HepG2 (cell line): ENCODE results near the gene SEMA5B. TPM values are rescaled to one million over a fixed set of nuclear protein-coding genes. Genes with fewer than 3 reads are reported as not detected.

Experiments
- ATAC-seq: fragments of 200-7000 bp; cut with Tn5 transposase; 3 replicates; pipeline ENCODE4 v1.9.1; 2020; ENCODE audit warnings: mild to moderate bottlenecking, moderate library complexity
- BruUV-seq: library from RNA; stranded (reverse); fragments of 400-500 nt; replicated peaks from 2 replicates; lab custom pipeline; 2021; lab: Mats Ljungman, UMichigan
- CTCF ChIA-PET: fragments of 300-600 bp; formaldehyde crosslinking; extraction: SDS; loops from one replicate; lab custom pipeline; 2021; ENCODE audit warnings: low total read pairs, inconsistent platforms, low intra/inter-chr PET ratio; lab: Yijun Ruan, JAX
- POLR2A ChIA-PET: fragments of 350-600 bp; sonication (Branson Sonifier 250); formaldehyde crosslinking; loops from one replicate; lab custom pipeline; 2020; ENCODE audit warnings: antibody characterized with exemption, inconsistent platforms; lab: Yijun Ruan, JAX
- DNase-seq: peaks from one replicate; pipeline ENCODE4 v3.0.0-alpha.2; 2015; ENCODE audit warnings: low spot score
- FAIRE-seq: peaks from 3 replicates; lab custom pipeline; 2011; peaks lifted over from hg19 to GRCh38; lab: Jason Lieb, UNC
- H2AFZ ChIP-seq: one replicate; pipeline ENCODE4 v1.6.1; 2011; ENCODE audit warnings: low read length, inconsistent platforms
- H3K27ac ChIP-seq: fragments of 300-600 bp; 3 replicates; pipeline ENCODE4 v1.8.0; 2011; ENCODE audit warnings: mixed run types, mild to moderate bottlenecking, mixed read lengths, low read length, inconsistent platforms; ENCODE audit not compliant: insufficient read depth; ENCODE audit errors: extremely low read length
- H3K27me3 ChIP-seq, 2 experiments: fragments of 200-600 bp in 1 of 2; 2 replicates in 1 of 2; 3 replicates in 1 of 2; pipeline versions ENCODE4 v1.6.0 to v1.8.0; 2011; ENCODE audit warnings: low read length in 2 of 2, mild to moderate bottlenecking in 2 of 2, moderate library complexity in 2 of 2, inconsistent platforms in 1 of 2; ENCODE audit not compliant: insufficient read depth in 2 of 2, control insufficient read depth in 1 of 2
- H3K36me3 ChIP-seq, 2 experiments: fragments of 200-600 bp in 1 of 2; replicated peaks in 1 of 2; 2 replicates in 1 of 2; 3 replicates in 1 of 2; pipeline versions ENCODE4 v1.5.1 to v1.8.0; 2011; ENCODE audit warnings: low read length in 2 of 2, inconsistent platforms in 1 of 2; ENCODE audit not compliant: insufficient read depth in 2 of 2, control insufficient read depth in 1 of 2
- H3K4me1 ChIP-seq: 2 replicates; pipeline ENCODE4 v1.5.1; 2012; ENCODE audit warnings: low read length, inconsistent platforms; ENCODE audit not compliant: insufficient read depth
- H3K4me2 ChIP-seq: 2 replicates; pipeline ENCODE4 v1.6.0; 2011; ENCODE audit warnings: low read depth, low read length, inconsistent platforms
- H3K4me3 ChIP-seq, 3 experiments: fragments of 200-600 bp in 1 of 3; sonication (generic), shearing (Covaris generic) in 1 of 3; replicated peaks in 1 of 3; 2 replicates each; pipeline ENCODE4 v1.5.1; 2011 to 2016; ENCODE audit warnings: low read length in 3 of 3, inconsistent platforms in 2 of 3, low read depth in 2 of 3, mild to moderate bottlenecking in 2 of 3, control low read depth in 1 of 3, mixed read lengths in 1 of 3; ENCODE audit not compliant: insufficient read depth in 1 of 3
- H3K79me2 ChIP-seq: one replicate; pipeline ENCODE4 v1.6.1; 2011; ENCODE audit warnings: low read length, inconsistent platforms; ENCODE audit not compliant: insufficient read depth
- H3K9ac ChIP-seq: 2 replicates; pipeline ENCODE4 v1.6.0; 2011; ENCODE audit warnings: mild to moderate bottlenecking, low read depth, low read length, inconsistent platforms; ENCODE audit not compliant: insufficient read depth
- H3K9me3 ChIP-seq: 2 replicates; pipeline ENCODE4 v1.5.1; 2012; ENCODE audit warnings: mild to moderate bottlenecking, low read length
- H4K20me1 ChIP-seq: 2 replicates; pipeline ENCODE4 v1.6.0; 2011; ENCODE audit warnings: inconsistent platforms, mild to moderate bottlenecking, low read length, moderate library complexity; ENCODE audit not compliant: insufficient read depth
- ASH2L ChIP-seq: fragments of 300-600, 200-600 bp; sonication (generic); IDR thresholded peaks from 2 replicates; pipeline ENCODE4 v1.7.0; 2017; ENCODE audit warnings: low read depth, mild to moderate bottlenecking, moderate library complexity, mixed read lengths, low read length; ENCODE audit not compliant: insufficient read length
- PRDM15 ChIP-seq: sonication (generic); formaldehyde crosslinking; IDR thresholded peaks from 2 replicates; pipeline ENCODE4 v1.4.0; 2020; ENCODE audit warnings: missing genetic modification reagents
- RAD51 ChIP-seq: fragments of 450-650 bp; IDR thresholded peaks from 2 replicates; pipeline ENCODE4 v1.6.1; 2016; ENCODE audit warnings: borderline replicate concordance
- RBFOX2 ChIP-seq: fragments of 200-400 bp; formaldehyde crosslinking; IDR thresholded peaks from 2 replicates; pipeline ENCODE4 v1.6.1; 2017; ENCODE audit warnings: low read depth, mild to moderate bottlenecking, low read length
- SAP130 ChIP-seq: IDR thresholded peaks from 2 replicates; pipeline ENCODE4 v1.6.1; 2016; ENCODE audit warnings: low read depth
- SOX6 ChIP-seq, 2 experiments: fragments of 450-650 bp in 1 of 2; sonication (generic) in 1 of 2; formaldehyde crosslinking in 1 of 2; IDR thresholded peaks; 2 replicates each; pipeline versions ENCODE4 v1.4.0 to v1.6.1; 2017 to 2020; ENCODE audit warnings: antibody characterized with exemption in 1 of 2, mild to moderate bottlenecking in 1 of 2, missing genetic modification reagents in 1 of 2
- ZFP37 ChIP-seq: sonication (generic); formaldehyde crosslinking; IDR thresholded peaks from 2 replicates; pipeline ENCODE4 v1.4.0; 2020; ENCODE audit warnings: missing genetic modification reagents, borderline replicate concordance
- ZMYM3 ChIP-seq: sonication (generic); formaldehyde crosslinking; IDR thresholded peaks from 2 replicates; pipeline ENCODE4 v1.5.1; 2020; ENCODE audit warnings: mild to moderate bottlenecking, missing genetic modification reagents
- WGBS: methylation state at CpG from one replicate; pipeline ENCODE4 v1.1.6; 2017; ENCODE audit warnings: low lambda C conversion rate; 5-methylcytosine and 5-hydroxymethylcytosine counted together
- in situ Hi-C: cut with HindIII; loops from 2 replicates; pipeline ENCODE4 v1.10.0; 2017; ENCODE audit warnings: low pct_unique_long_range_greater_than_20kb; ENCODE audit not compliant: extremely low pct_ligation_motif_present
- intact Hi-C: fragments of 100-400 bp; cut with micrococcal nuclease; formaldehyde crosslinking; loops from one replicate; pipeline ENCODE4 v1.10.0; 2022; ENCODE audit not compliant: unreplicated experiment
- polyA plus RNA-seq, 8 experiments: library from polyadenylated mRNA; depleted of rRNA in 3 of 8; stranded (reverse) in 7 of 8; unstranded in 1 of 8; fragments of >200 nt; fragmentation: Illumina TruSeq in 4 of 8; extraction: Trizol in 4 of 8; gene quantifications; 2 replicates each; pipeline versions ENCODE4 v1.2.1 to v1.2.3, GENCODE V29; 2011 to 2016; ENCODE audit warnings: low read depth in 4 of 8, missing spikeins in 1 of 8, mixed read lengths in 1 of 8; ENCODE audit not compliant: insufficient read depth in 1 of 8
- total RNA-seq, 5 experiments: library from RNA; depleted of rRNA; stranded (reverse); fragments of >200 nt; fragmentation: Illumina TruSeq; extraction: Trizol; gene quantifications; 2 replicates each; pipeline ENCODE4 v1.2.3, GENCODE V29; 2016; ENCODE audit warnings: low read depth in 1 of 5
- TF ChIP-seq, protein P1 (sequence below): sonication (generic); formaldehyde crosslinking; conservative IDR thresholded peaks from 2 replicates; pipeline ENCODE4 v1.5.0; 2020; ENCODE audit warnings: missing genetic modification reagents
- TF ChIP-seq, protein P2 (sequence below): IDR thresholded peaks from 2 replicates; pipeline ENCODE4 v1.6.1; 2018; ENCODE audit warnings: missing genetic modification reagents

The SEMA5B gene
- total and polyA plus RNA-seq, 2 of the 13 experiments (the other 11 are each of a cell fraction or from before 2014, with no cell fraction given) = not detected

DNA sequence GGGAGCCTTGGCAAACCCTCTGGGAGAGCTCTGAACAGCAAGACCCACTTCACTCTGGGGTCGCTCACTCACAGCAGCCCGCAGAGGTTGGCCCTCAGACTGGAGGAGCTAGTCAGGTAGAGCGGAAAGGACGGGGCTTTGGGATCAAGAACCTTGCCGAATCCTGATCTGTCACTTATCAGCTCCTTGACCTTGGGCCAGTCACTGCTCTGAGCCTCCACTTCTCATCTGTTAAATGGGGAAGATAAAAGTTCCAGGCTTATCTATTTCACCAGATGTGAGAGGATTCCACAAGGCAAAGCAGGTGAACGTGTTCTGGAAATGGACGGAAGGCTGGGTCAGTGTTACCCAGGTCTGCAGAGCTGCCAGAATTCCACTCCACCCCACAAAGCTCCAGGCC is 29.4 kb downstream of the SEMA5B start:
- FAIRE-seq = no peak
- POLR2A ChIA-PET = no interaction called here
- DNase-seq = no peak
- H3K36me3 ChIP-seq = no peaks in the 10 kb centered on the region
- H3K4me2 ChIP-seq = no peak overlapping the region
- H3K27me3 ChIP-seq = peaks cover 7 to 56% of the 10 kb centered on the region in 2 experiments
- no peak for ATAC-seq
- intact Hi-C loops = no loop called here
- no peak overlapping the region for H3K9ac ChIP-seq
- TF ChIP-seq, protein P1, sequence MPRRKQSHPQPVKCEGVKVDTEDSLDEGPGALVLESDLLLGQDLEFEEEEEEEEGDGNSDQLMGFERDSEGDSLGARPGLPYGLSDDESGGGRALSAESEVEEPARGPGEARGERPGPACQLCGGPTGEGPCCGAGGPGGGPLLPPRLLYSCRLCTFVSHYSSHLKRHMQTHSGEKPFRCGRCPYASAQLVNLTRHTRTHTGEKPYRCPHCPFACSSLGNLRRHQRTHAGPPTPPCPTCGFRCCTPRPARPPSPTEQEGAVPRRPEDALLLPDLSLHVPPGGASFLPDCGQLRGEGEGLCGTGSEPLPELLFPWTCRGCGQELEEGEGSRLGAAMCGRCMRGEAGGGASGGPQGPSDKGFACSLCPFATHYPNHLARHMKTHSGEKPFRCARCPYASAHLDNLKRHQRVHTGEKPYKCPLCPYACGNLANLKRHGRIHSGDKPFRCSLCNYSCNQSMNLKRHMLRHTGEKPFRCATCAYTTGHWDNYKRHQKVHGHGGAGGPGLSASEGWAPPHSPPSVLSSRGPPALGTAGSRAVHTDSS (CRISPR knock-in tag) = no peak
- TF ChIP-seq, all 625 proteins: peak for 0
- H4K20me1 ChIP-seq = no peaks in the 10 kb centered on the region
- H3K4me3 ChIP-seq = no peak overlapping the region
- in situ Hi-C loops = no loop called here
- H3K9me3 ChIP-seq = no peaks in the 10 kb centered on the region
- H3K27ac ChIP-seq = no peak overlapping the region
- no peaks in the 10 kb centered on the region for H3K4me1 ChIP-seq
- 30% methylated on average over 6 of the region's 7 CpGs for WGBS
- CTCF ChIA-PET = no interaction called here
- H3K79me2 ChIP-seq = no peaks in the 10 kb centered on the region
- no peak overlapping the region for H2AFZ ChIP-seq
- no TSS peak for BruUV-seq

GRCh38 chr3:122996038-122996580 is 31.5 kb downstream of the SEMA5B start:
- Histone ChIP-seq H3K27me3 (peaks cover 8 to 65% of the 10 kb centered on the region in 2 experiments), H2AFZ (no peak overlapping the region), H3K27ac (no peak overlapping the region), H3K79me2 (no peaks in the 10 kb centered on the region), H3K36me3 (no peaks in the 10 kb centered on the region), H4K20me1 (no peaks in the 10 kb centered on the region), H3K4me2 (no peak overlapping the region), H3K4me1 (no peaks in the 10 kb centered on the region), H3K9ac (no peak overlapping the region), H3K9me3 (no peaks in the 10 kb centered on the region), H3K4me3 (no peak overlapping the region)
- no peak for FAIRE-seq
- no TSS peak for BruUV-seq
- ChIA-PET POLR2A (no interaction called here), CTCF (no interaction called here)
- in situ Hi-C loops (no loop called here), intact Hi-C loops (no loop called here)
- WGBS = 34% methylated on average over 9 of the region's 14 CpGs
- ATAC-seq = no peak
- no peak for DNase-seq
- TF ChIP-seq ASH2L (no peak), SAP130 (CRISPR knock-in tag) (no peak), ZMYM3 (CRISPR knock-in tag) (no peak), SOX6 (IDR thresholded peaks at IDR 0.05) (no peak), SOX6 (CRISPR knock-in tag; IDR thresholded peaks at IDR 0.05) (no peak), RBFOX2 (no peak), ZFP37 (CRISPR knock-in tag) (no peak), RAD51 (no peak), PRDM15 (no peak)
- TF ChIP-seq, protein P2, sequence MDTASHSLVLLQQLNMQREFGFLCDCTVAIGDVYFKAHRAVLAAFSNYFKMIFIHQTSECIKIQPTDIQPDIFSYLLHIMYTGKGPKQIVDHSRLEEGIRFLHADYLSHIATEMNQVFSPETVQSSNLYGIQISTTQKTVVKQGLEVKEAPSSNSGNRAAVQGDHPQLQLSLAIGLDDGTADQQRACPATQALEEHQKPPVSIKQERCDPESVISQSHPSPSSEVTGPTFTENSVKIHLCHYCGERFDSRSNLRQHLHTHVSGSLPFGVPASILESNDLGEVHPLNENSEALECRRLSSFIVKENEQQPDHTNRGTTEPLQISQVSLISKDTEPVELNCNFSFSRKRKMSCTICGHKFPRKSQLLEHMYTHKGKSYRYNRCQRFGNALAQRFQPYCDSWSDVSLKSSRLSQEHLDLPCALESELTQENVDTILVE (CRISPR knock-in tag) = no peak
